GDM1 (cell line): ENCODE measurements around the gene TYW1B.
"Not testable (repeated sequence)": the region's sequence is repeated elsewhere in the genome, so short reads cannot be mapped to it uniquely, and the experiment has no call there.

Experiments used
- DNase-seq: peaks from one replicate; lab custom pipeline; 2025; lab: John Stamatoyannopoulos, UW

TYW1B gene

GRCh38 chr7:72626428-72627011 is 201.5 kb downstream of the TYW1B start:
- not testable (repeated sequence) for DNase-seq

- not testable (repeated sequence) for DNase-seq
Measured at GRCh38 chr7:72625721-72626423, 202.1 kb downstream of the TYW1B start.

GRCh38 chr7:72622532-72622931 is 205.5 kb downstream of the TYW1B start:
- no peak for DNase-seq

GRCh38 chr7:72621761-72622187 is 206.2 kb downstream of the TYW1B start:
- not testable (repeated sequence) for DNase-seq

- not testable (repeated sequence) for DNase-seq
Measured at GRCh38 chr7:72620923-72621322, 207.1 kb downstream of the TYW1B start.

- not testable (repeated sequence) for DNase-seq
Measured at GRCh38 chr7:72618435-72619180, 209.4 kb downstream of the TYW1B start.

- DNase-seq: not testable (repeated sequence)
Measured at GRCh38 chr7:72609761-72610160, 218.2 kb downstream of the TYW1B start.

GRCh38 chr7:72607988-72608387 is 220.0 kb downstream of the TYW1B start:
- not testable (repeated sequence) for DNase-seq

GRCh38 chr7:72605863-72606431 is 222.1 kb downstream of the TYW1B start:
- DNase-seq: not testable (repeated sequence)

- DNase-seq: not testable (repeated sequence)
Measured at GRCh38 chr7:72604771-72605611, 223.0 kb downstream of the TYW1B start.

- not testable (repeated sequence) for DNase-seq
Measured at GRCh38 chr7:72603476-72603875, 224.5 kb downstream of the TYW1B start.

GRCh38 chr7:72603073-72603472 is 224.9 kb downstream of the TYW1B start:
- no peak for DNase-seq

GRCh38 chr7:72601683-72602082 is 226.3 kb downstream of the TYW1B start:
- not testable (repeated sequence) for DNase-seq

- not testable (repeated sequence) for DNase-seq
Measured at GRCh38 chr7:72590023-72590422, 238.0 kb downstream of the TYW1B start.

- not testable (repeated sequence) for DNase-seq
Measured at GRCh38 chr7:72587267-72587666, 240.7 kb downstream of the TYW1B start.

GRCh38 chr7:72584576-72584975 is 243.4 kb downstream of the TYW1B start:
- not testable (repeated sequence) for DNase-seq

- not testable (repeated sequence) for DNase-seq
Measured at GRCh38 chr7:72583620-72584361, 244.2 kb downstream of the TYW1B start.

GRCh38 chr7:72580142-72580770 is 247.7 kb downstream of the TYW1B start:
- DNase-seq: not testable (repeated sequence)

- DNase-seq: no peak
Measured at GRCh38 chr7:72577107-72577506, 250.9 kb downstream of the TYW1B start.

GRCh38 chr7:72561988-72562387 is 266.0 kb downstream of the TYW1B start:
- not testable (repeated sequence) for DNase-seq
